Astrocyte (in vitro differentiated cells and primary cell): ENCODE results near the gene TRIP12. TPM values are rescaled to one million over a fixed set of nuclear protein-coding genes. Genes with fewer than 3 reads are reported as not detected.
A peak's percentile ranks its signal among the peaks of the same experiment; 100 is the strongest.

Experiments used
- DNase-seq: peaks from one replicate; pipeline ENCODE4 v3.0.0-alpha.2; 2010; ENCODE audit warnings: low read depth
- FAIRE-seq: peaks from 2 replicates; lab custom pipeline; 2011; peaks lifted over from hg19 to GRCh38; lab: Jason Lieb, UNC
- H2AFZ ChIP-seq: 2 replicates; pipeline ENCODE4 v1.6.0; 2012; ENCODE audit warnings: low read depth, low read length, inconsistent platforms
- H3K27ac ChIP-seq: 2 replicates; pipeline ENCODE4 v1.5.1; 2011; ENCODE audit warnings: low read depth, low read length, inconsistent platforms
- H3K27me3 ChIP-seq: 2 replicates; pipeline ENCODE4 v1.6.0; 2011; ENCODE audit warnings: low read length, inconsistent platforms; ENCODE audit not compliant: insufficient read depth
- H3K36me3 ChIP-seq: 2 replicates; pipeline ENCODE4 v1.5.1; 2011; ENCODE audit warnings: low read length, inconsistent platforms; ENCODE audit not compliant: insufficient read depth
- H3K4me1 ChIP-seq: 2 replicates; pipeline ENCODE4 v1.5.1; 2011; ENCODE audit warnings: low read length, inconsistent platforms; ENCODE audit not compliant: insufficient read depth
- H3K4me2 ChIP-seq: 2 replicates; pipeline ENCODE4 v1.6.0; 2012; ENCODE audit warnings: low read length, inconsistent platforms
- H3K4me3 ChIP-seq: 2 replicates; pipeline ENCODE4 v1.5.1; 2011; ENCODE audit warnings: low read depth, mild to moderate bottlenecking, low read length, inconsistent platforms; ENCODE audit not compliant: insufficient read depth
- H3K79me2 ChIP-seq: 2 replicates; pipeline ENCODE4 v1.6.0; 2012; ENCODE audit warnings: mild to moderate bottlenecking, low read length, inconsistent platforms; ENCODE audit not compliant: insufficient read depth
- H3K9ac ChIP-seq: 2 replicates; pipeline ENCODE4 v1.6.0; 2012; ENCODE audit warnings: mild to moderate bottlenecking, low read length, inconsistent platforms
- H3K9me3 ChIP-seq: 2 replicates; pipeline ENCODE4 v1.5.1; 2012; ENCODE audit warnings: low read depth, mild to moderate bottlenecking, low read length, inconsistent platforms; ENCODE audit not compliant: insufficient read depth
- H4K20me1 ChIP-seq: 2 replicates; pipeline ENCODE4 v1.6.0; 2012; ENCODE audit warnings: low read length, inconsistent platforms; ENCODE audit not compliant: insufficient read depth
- H3K27ac Mint-ChIP-seq: one replicate; pipeline ENCODE4 v1.8.0; 2021; ENCODE audit warnings: mild to moderate bottlenecking, mixed read lengths; ENCODE audit not compliant: unreplicated experiment
- H3K27me3 Mint-ChIP-seq: one replicate; pipeline ENCODE4 v1.8.0; 2021; ENCODE audit warnings: low read depth, mixed read lengths; ENCODE audit not compliant: unreplicated experiment
- H3K36me3 Mint-ChIP-seq: one replicate; pipeline ENCODE4 v1.8.0; 2021; ENCODE audit warnings: low read depth, mixed read lengths; ENCODE audit not compliant: unreplicated experiment
- H3K4me1 Mint-ChIP-seq: one replicate; pipeline ENCODE4 v1.8.0; 2021; ENCODE audit warnings: low read depth, mixed read lengths; ENCODE audit not compliant: unreplicated experiment
- H3K4me3 Mint-ChIP-seq: one replicate; pipeline ENCODE4 v1.8.0; 2021; ENCODE audit warnings: mild to moderate bottlenecking, moderate library complexity, mixed read lengths; ENCODE audit not compliant: unreplicated experiment
- H3K9me3 Mint-ChIP-seq: one replicate; pipeline ENCODE4 v1.8.0; 2021; ENCODE audit warnings: mild to moderate bottlenecking, mixed read lengths; ENCODE audit not compliant: unreplicated experiment
- CTCF ChIP-seq: IDR thresholded peaks from 2 replicates; pipeline ENCODE4 v1.5.1; 2011; ENCODE audit warnings: low read depth, mild to moderate bottlenecking, inconsistent platforms, low read length, moderate library complexity; ENCODE audit not compliant: insufficient read depth
- EZH2 ChIP-seq: IDR thresholded peaks from 2 replicates; pipeline ENCODE4 v1.6.1; 2012; ENCODE audit warnings: mild to moderate bottlenecking, low read length, inconsistent platforms; ENCODE audit not compliant: insufficient read depth
- total RNA-seq: library from RNA; stranded (reverse); gene quantifications from 2 replicates; pipeline ENCODE4 v1.2.1, GENCODE V29; 2021

Gene TRIP12
- total RNA-seq, 1 donor from 2014 or later: 379 TPM

DNA sequence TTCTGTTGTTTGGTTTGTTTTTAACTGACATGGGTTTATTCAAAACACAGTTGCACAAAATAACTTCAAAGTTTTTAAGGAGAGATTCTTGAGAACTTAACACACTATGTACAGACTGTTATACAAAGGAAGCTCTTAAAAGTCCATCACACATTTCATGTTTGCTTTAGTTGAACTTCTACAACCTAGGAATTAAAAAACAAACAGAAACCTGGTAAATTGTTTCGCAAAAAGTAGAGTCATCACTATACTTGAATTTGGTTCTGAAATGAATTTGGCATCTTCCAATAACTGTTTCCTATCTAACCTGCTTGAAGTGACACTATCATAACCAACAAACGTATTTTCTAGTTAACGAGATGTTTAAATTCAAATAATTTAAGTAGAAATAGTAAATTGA is 21.8 kb downstream of the TRIP12 start:
- H3K4me3 Mint-ChIP-seq: no peak overlapping the region
- no peak overlapping the region for H2AFZ ChIP-seq
- H3K27me3 ChIP-seq: no peaks in the 10 kb centered on the region
- H3K4me2 ChIP-seq: no peak overlapping the region
- H3K27me3 Mint-ChIP-seq: no peaks in the 10 kb centered on the region
- H3K27ac Mint-ChIP-seq: no peak overlapping the region
- H3K36me3 ChIP-seq: peaks cover 4% of the 10 kb centered on the region
- peak; percentile 20 for FAIRE-seq
- no peak overlapping the region for H3K27ac ChIP-seq
- TF ChIP-seq EZH2 (no peak), CTCF (no peak)
- H3K4me1 Mint-ChIP-seq: peaks cover 16% of the 10 kb centered on the region
- H4K20me1 ChIP-seq: peaks cover 84% of the 10 kb centered on the region
- H3K9me3 ChIP-seq: no peaks in the 10 kb centered on the region
- H3K4me1 ChIP-seq: peaks cover 10% of the 10 kb centered on the region
- H3K36me3 Mint-ChIP-seq: peaks cover 10% of the 10 kb centered on the region
- no peak overlapping the region for H3K4me3 ChIP-seq
- peaks cover 99% of the 10 kb centered on the region for H3K79me2 ChIP-seq
- no peak overlapping the region for H3K9ac ChIP-seq
- no peaks in the 10 kb centered on the region for H3K9me3 Mint-ChIP-seq
- DNase-seq: no peak

- Mint-ChIP-seq H3K27me3 (no peaks in the 10 kb centered on the region), H3K27ac (peak overlapping the region; percentile 21)
These were observed 22.2 kb downstream of the TRIP12 start for GRCh38 chr2:229899604-229900003.

More at GRCh38 chr2:229899604-229900003, 22.2 kb downstream of the TRIP12 start:
- H3K36me3 Mint-ChIP-seq: peaks cover 10% of the 10 kb centered on the region
- FAIRE-seq (no peak), DNase-seq (no peak)
- no peaks in the 10 kb centered on the region for H3K9me3 Mint-ChIP-seq
- peaks cover 19% of the 10 kb centered on the region for H3K4me1 Mint-ChIP-seq
- no peaks in the 10 kb centered on the region for H3K27me3 ChIP-seq
- no peak overlapping the region for H3K4me3 ChIP-seq
- H3K79me2 ChIP-seq: peaks cover 99% of the 10 kb centered on the region
- H3K27ac ChIP-seq: no peak overlapping the region
- TF ChIP-seq CTCF (no peak), EZH2 (no peak)
- H3K4me3 Mint-ChIP-seq: no peak overlapping the region
- H3K4me2 ChIP-seq: no peak overlapping the region
- H3K4me1 ChIP-seq: peaks cover 10% of the 10 kb centered on the region
- no peak overlapping the region for H2AFZ ChIP-seq
- H3K9me3 ChIP-seq: no peaks in the 10 kb centered on the region
- H4K20me1 ChIP-seq: peaks cover 85% of the 10 kb centered on the region
- H3K9ac ChIP-seq: no peak overlapping the region
- H3K36me3 ChIP-seq: peaks cover 4% of the 10 kb centered on the region
